GM23338 (cell line): ENCODE results near the gene DUSP21. TPM values are rescaled to one million over a fixed set of nuclear protein-coding genes. Genes with fewer than 3 reads are reported as not detected.

ENCODE experiments used
- ATAC-seq: fragments of 200-7000 bp; cut with Tn5 transposase; 3 replicates; pipeline ENCODE4 v1.9.1; 2020
- DNase-seq: peaks from one replicate; pipeline ENCODE4 v3.0.0-alpha.2; 2015; ENCODE audit warnings: low spot score
- H2AFZ ChIP-seq: fragments of 200-600 bp; sonication (generic); 2 replicates; pipeline ENCODE4 v1.8.0; 2016; ENCODE audit warnings: antibody characterized with exemption, mild to moderate bottlenecking, moderate library complexity
- H3F3A ChIP-seq: fragments of 200-600 bp; sonication (generic); replicated peaks from 2 replicates; pipeline ENCODE4 v1.8.0; 2017; ENCODE audit warnings: antibody characterized with exemption, mixed run types, low read depth
- H3K27ac ChIP-seq: fragments of 200-600 bp; sonication (generic); 2 replicates; pipeline ENCODE4 v1.6.1; 2016; ENCODE audit warnings: low read depth
- H3K27me3 ChIP-seq: fragments of 200-600 bp; sonication (generic); 2 replicates; pipeline ENCODE4 v1.8.0; 2016; ENCODE audit warnings: mild to moderate bottlenecking, mixed run types, moderate library complexity; ENCODE audit not compliant: insufficient read depth
- H3K36me3 ChIP-seq: fragments of 200-600 bp; sonication (generic); 2 replicates; pipeline ENCODE4 v1.8.0; 2016; ENCODE audit warnings: mild to moderate bottlenecking; ENCODE audit not compliant: insufficient read depth
- H3K4me1 ChIP-seq: fragments of 200-600 bp; sonication (generic); 2 replicates; pipeline ENCODE4 v1.8.0; 2016; ENCODE audit warnings: mild to moderate bottlenecking, moderate library complexity; ENCODE audit not compliant: insufficient read depth
- H3K4me2 ChIP-seq: fragments of 200-600 bp; sonication (generic); 2 replicates; pipeline ENCODE4 v1.7.1; 2017; ENCODE audit warnings: mixed run types
- H3K4me3 ChIP-seq: fragments of 200-600 bp; sonication (generic); 2 replicates; pipeline ENCODE4 v1.6.1; 2016; ENCODE audit warnings: mixed run types
- H3K79me2 ChIP-seq: fragments of 200-600 bp; sonication (generic); replicated peaks from 2 replicates; pipeline ENCODE4 v1.8.0; 2017; ENCODE audit warnings: mild to moderate bottlenecking; ENCODE audit not compliant: insufficient read depth
- H3K9me2 ChIP-seq: fragments of 200-600 bp; sonication (generic); 2 replicates; pipeline ENCODE4 v1.8.0; 2017; ENCODE audit not compliant: insufficient read depth
- H4K20me1 ChIP-seq: fragments of 200-600 bp; sonication (generic); replicated peaks from 2 replicates; pipeline ENCODE4 v1.8.0; 2017; ENCODE audit warnings: mild to moderate bottlenecking; ENCODE audit not compliant: insufficient read depth
- H3K27ac Mint-ChIP-seq: 2 replicates; pipeline ENCODE4 v1.8.0; 2020; ENCODE audit warnings: inconsistent platforms, mild to moderate bottlenecking, moderate library complexity, mixed read lengths
- H3K27me3 Mint-ChIP-seq: 3 replicates; pipeline ENCODE4 v1.8.0; 2022; ENCODE audit warnings: low read depth, mild to moderate bottlenecking, moderate library complexity, mixed read lengths, inconsistent platforms; ENCODE audit not compliant: insufficient read depth, poor library complexity
- H3K36me3 Mint-ChIP-seq: 3 replicates; pipeline ENCODE4 v1.8.0; 2021; ENCODE audit warnings: low read depth, mild to moderate bottlenecking, inconsistent platforms, moderate library complexity, mixed read lengths
- H3K4me1 Mint-ChIP-seq: 3 replicates; pipeline ENCODE4 v1.8.0; 2020; ENCODE audit warnings: mild to moderate bottlenecking, inconsistent platforms, mixed read lengths
- H3K4me3 Mint-ChIP-seq: 3 replicates; pipeline ENCODE4 v1.8.0; 2021; ENCODE audit warnings: moderate library complexity, mild to moderate bottlenecking, inconsistent platforms, mixed read lengths
- H3K9me3 Mint-ChIP-seq: 3 replicates; pipeline ENCODE4 v1.8.0; 2020; ENCODE audit warnings: moderate library complexity, mild to moderate bottlenecking, inconsistent platforms, mixed read lengths
- CREB1 ChIP-seq: fragments of 250-450 bp; sonication (Bioruptor Pico); IDR thresholded peaks from 2 replicates; pipeline ENCODE4 v1.5.0; 2020; ENCODE audit warnings: low read depth, mild to moderate bottlenecking, moderate library complexity
- EZH2 ChIP-seq: fragments of 200-600 bp; sonication (generic); IDR thresholded peaks from one replicate; pipeline ENCODE4 v1.8.0; 2017; ENCODE audit warnings: antibody characterized with exemption, mild to moderate bottlenecking, low read depth; ENCODE audit not compliant: unreplicated experiment
- JUNB ChIP-seq: IDR thresholded peaks from one replicate; pipeline ENCODE4 v1.6.1; 2016; ENCODE audit warnings: antibody characterized with exemption; ENCODE audit not compliant: unreplicated experiment
- NANOG ChIP-seq: IDR thresholded peaks from 2 replicates; pipeline ENCODE4 v1.6.1; 2016; ENCODE audit warnings: antibody characterized with exemption, borderline replicate concordance
- POLR2AphosphoS5 ChIP-seq: IDR thresholded peaks from 2 replicates; pipeline ENCODE4 v1.6.1; 2016; ENCODE audit warnings: antibody characterized with exemption, low read depth
- REST ChIP-seq: IDR thresholded peaks from one replicate; pipeline ENCODE4 v1.6.1; 2018; ENCODE audit warnings: antibody characterized with exemption; ENCODE audit not compliant: unreplicated experiment
- STAT1 ChIP-seq: IDR thresholded peaks from one replicate; pipeline ENCODE4 v1.6.1; 2016; ENCODE audit warnings: antibody characterized with exemption; ENCODE audit not compliant: unreplicated experiment
- ZNF114 ChIP-seq: fragments of 250-450 bp; sonication (Bioruptor Pico); IDR thresholded peaks from 2 replicates; pipeline ENCODE4 v1.5.0; 2020; ENCODE audit warnings: mild to moderate bottlenecking, moderate library complexity
- polyA plus RNA-seq: library from polyadenylated mRNA; unstranded; fragments of >200 nt; fragmentation: Nextera tagmentation; extraction: Ambion mirVana; gene quantifications from 2 replicates; pipeline ENCODE4 v1.2.1, GENCODE V29; 2016
- total RNA-seq: library from RNA; depleted of rRNA; stranded (reverse); fragments of >200 nt; shearing (Covaris generic); gene quantifications from 2 replicates; pipeline ENCODE4 v1.2.3, GENCODE V29; 2014
- TF ChIP-seq, protein P1 (sequence below): IDR thresholded peaks from 2 replicates; pipeline ENCODE4 v1.6.1; 2016; ENCODE audit warnings: antibody characterized with exemption

DUSP21 gene
- total and polyA plus RNA-seq, 2 experiments from 2014 or later = not detected

GRCh38 chrX:44842550-44843317 lies 1.1 kb upstream of the DUSP21 start (continued):
- TF ChIP-seq REST = no peak

- no peaks in the 10 kb centered on the region for H3K4me1 ChIP-seq
- no peaks in the 10 kb centered on the region for H4K20me1 ChIP-seq
- H2AFZ ChIP-seq = no peak overlapping the region
- DNase-seq (no peak), ATAC-seq (no peak)
- Mint-ChIP-seq H3K27me3 (peaks cover 2% of the 10 kb centered on the region), H3K36me3 (no peaks in the 10 kb centered on the region), H3K9me3 (no peaks in the 10 kb centered on the region; the same call in 2 of the 3 replicates), H3K4me3 (no peak overlapping the region), H3K27ac (no peak overlapping the region), H3K4me1 (no peaks in the 10 kb centered on the region)
- no peak overlapping the region for H3K4me2 ChIP-seq
- H3K4me3 ChIP-seq = no peak overlapping the region
- no peaks in the 10 kb centered on the region for H3K27me3 ChIP-seq
- TF ChIP-seq, protein P1, sequence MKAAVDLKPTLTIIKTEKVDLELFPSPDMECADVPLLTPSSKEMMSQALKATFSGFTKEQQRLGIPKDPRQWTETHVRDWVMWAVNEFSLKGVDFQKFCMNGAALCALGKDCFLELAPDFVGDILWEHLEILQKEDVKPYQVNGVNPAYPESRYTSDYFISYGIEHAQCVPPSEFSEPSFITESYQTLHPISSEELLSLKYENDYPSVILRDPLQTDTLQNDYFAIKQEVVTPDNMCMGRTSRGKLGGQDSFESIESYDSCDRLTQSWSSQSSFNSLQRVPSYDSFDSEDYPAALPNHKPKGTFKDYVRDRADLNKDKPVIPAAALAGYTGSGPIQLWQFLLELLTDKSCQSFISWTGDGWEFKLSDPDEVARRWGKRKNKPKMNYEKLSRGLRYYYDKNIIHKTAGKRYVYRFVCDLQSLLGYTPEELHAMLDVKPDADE = no peak
- TF ChIP-seq ZNF114 = no peak
- no peak for TF ChIP-seq JUNB
- TF ChIP-seq POLR2AphosphoS5 = no peak
- no peak for TF ChIP-seq EZH2
- no peak for TF ChIP-seq STAT1
- H3K9me2 ChIP-seq = no peaks in the 10 kb centered on the region
- H3K27ac ChIP-seq = no peak overlapping the region
- no peaks in the 10 kb centered on the region for H3K36me3 ChIP-seq
- H3F3A ChIP-seq = no peaks in the 10 kb centered on the region
- no peaks in the 10 kb centered on the region for H3K79me2 ChIP-seq
Observed at GRCh38 chrX:44843318-44843702, 511 bp upstream of the DUSP21 start.

DNA sequence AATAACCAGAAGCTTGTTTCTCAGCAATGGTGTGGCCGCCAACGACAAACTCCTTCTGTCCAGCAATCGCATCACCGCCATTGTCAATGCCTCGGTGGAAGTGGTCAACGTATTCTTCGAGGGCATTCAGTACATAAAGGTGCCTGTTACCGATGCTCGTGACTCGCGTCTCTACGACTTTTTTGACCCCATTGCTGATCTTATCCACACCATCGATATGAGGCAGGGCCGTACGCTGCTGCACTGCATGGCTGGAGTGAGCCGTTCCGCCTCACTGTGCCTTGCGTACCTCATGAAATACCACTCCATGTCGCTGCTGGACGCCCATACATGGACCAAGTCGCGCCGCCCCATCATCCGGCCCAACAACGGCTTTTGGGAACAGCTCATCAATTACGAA lies 383 bp downstream of the DUSP21 start:
- no peaks in the 10 kb centered on the region; the same call in 2 of the 3 replicates for H3K9me3 Mint-ChIP-seq
- H3K79me2 ChIP-seq = no peaks in the 10 kb centered on the region
- TF ChIP-seq STAT1 (no peak), NANOG (no peak), JUNB (no peak), CREB1 (CRISPR knock-in tag) (no peak), EZH2 (no peak)
- TF ChIP-seq, protein P1 = no peak

More for the DNA sequence above, 383 bp downstream of the DUSP21 start:
- no peak for ATAC-seq
- Histone ChIP-seq H3K4me3 (no peak overlapping the region), H2AFZ (no peak overlapping the region), H3K36me3 (no peaks in the 10 kb centered on the region), H3K9me2 (no peaks in the 10 kb centered on the region), H3K4me1 (no peaks in the 10 kb centered on the region), H3F3A (no peaks in the 10 kb centered on the region), H3K27me3 (no peaks in the 10 kb centered on the region), H4K20me1 (no peaks in the 10 kb centered on the region), H3K4me2 (no peak overlapping the region), H3K27ac (no peak overlapping the region)
- no peak for DNase-seq
- Mint-ChIP-seq H3K4me3 (no peak overlapping the region), H3K27ac (no peak overlapping the region), H3K36me3 (no peaks in the 10 kb centered on the region), H3K27me3 (peaks cover 2% of the 10 kb centered on the region), H3K4me1 (no peaks in the 10 kb centered on the region)
